Ectodermal cell (in vitro differentiated cells): Measurements from ENCODE around the gene RNASE12.
"Not testable (repeated sequence)": the region's sequence is repeated elsewhere in the genome, so short reads cannot be mapped to it uniquely, and the experiment has no call there.

Experiments used
- H3K27ac ChIP-seq: 2 replicates; pipeline ENCODE4 v1.7.0; 2013; ENCODE audit warnings: mild to moderate bottlenecking, low read depth, low read length; ENCODE audit not compliant: insufficient read depth, poor library complexity, severe bottlenecking
- H3K27me3 ChIP-seq: 2 replicates; pipeline ENCODE4 v1.7.0; 2013; ENCODE audit warnings: mild to moderate bottlenecking, low read length; ENCODE audit not compliant: insufficient read depth, control insufficient read depth, poor library complexity, severe bottlenecking
- H3K36me3 ChIP-seq: one replicate; pipeline ENCODE4 v1.7.0; 2013; ENCODE audit warnings: low read length; ENCODE audit not compliant: control insufficient read depth, insufficient read depth
- H3K4me1 ChIP-seq: one replicate; pipeline ENCODE4 v1.7.0; 2013; ENCODE audit warnings: low read length; ENCODE audit not compliant: control insufficient read depth, insufficient read depth
- H3K4me3 ChIP-seq: 2 replicates; pipeline ENCODE4 v1.7.0; 2013; ENCODE audit warnings: low read depth, low read length, control low read depth; ENCODE audit not compliant: insufficient read depth
- H3K9me3 ChIP-seq: 2 replicates; pipeline ENCODE4 v1.7.0; 2013; ENCODE audit warnings: mild to moderate bottlenecking, low read length, moderate library complexity; ENCODE audit not compliant: control insufficient read depth
- WGBS, 2 experiments: methylation state at CpG; one replicate each; pipeline ENCODE4 v1.1.7; 2013; ENCODE audit warnings: missing lambda C conversion rate in 2 of 2; 5-methylcytosine and 5-hydroxymethylcytosine counted together

RNASE12 gene

GRCh38 chr14:20580242-20580641 lies 10.9 kb downstream of the RNASE12 start:
- 80 to 90% methylated on average over 4 of the region's 4 CpGs for WGBS, 2 experiments
- H3K4me1 ChIP-seq: peaks cover 22% of the 10 kb centered on the region
- H3K27me3 ChIP-seq: no peaks in the 10 kb centered on the region
- no peak overlapping the region for H3K27ac ChIP-seq
- H3K4me3 ChIP-seq: no peak overlapping the region
- H3K36me3 ChIP-seq: no peaks in the 10 kb centered on the region
- H3K9me3 ChIP-seq: no peaks in the 10 kb centered on the region

GRCh38 chr14:20578784-20579502 lies 12.2 kb downstream of the RNASE12 start:
- Histone ChIP-seq H3K27me3 (no peaks in the 10 kb centered on the region), H3K27ac (no peak overlapping the region), H3K4me3 (no peak overlapping the region), H3K9me3 (no peaks in the 10 kb centered on the region), H3K4me1 (peaks cover 22% of the 10 kb centered on the region), H3K36me3 (no peaks in the 10 kb centered on the region)
- 83 to 84% methylated on average over 14 of the region's 14 CpGs for WGBS, 2 experiments

- H3K4me3 ChIP-seq: no peak overlapping the region
- no peaks in the 10 kb centered on the region for H3K27me3 ChIP-seq
- H3K9me3 ChIP-seq: no peaks in the 10 kb centered on the region
- 5 to 7% methylated on average over 3 of the region's 3 CpGs for WGBS, 2 experiments
- H3K27ac ChIP-seq: no peak overlapping the region
- peaks cover 22% of the 10 kb centered on the region for H3K4me1 ChIP-seq
- H3K36me3 ChIP-seq: no peaks in the 10 kb centered on the region
These were observed 12.9 kb downstream of the RNASE12 start for GRCh38 chr14:20578325-20578724.

- not testable (repeated sequence) for H3K36me3 ChIP-seq, H3K4me1 ChIP-seq, H3K4me3 ChIP-seq, H3K27me3 ChIP-seq, H3K9me3 ChIP-seq, H3K27ac ChIP-seq
- WGBS, 2 experiments: 83 to 86% methylated on average over 4 of the region's 4 CpGs
These were observed 18.7 kb downstream of the RNASE12 start for GRCh38 chr14:20572382-20572990.

- H3K27ac ChIP-seq, H3K4me3 ChIP-seq: not testable (repeated sequence)
These were observed 20.5 kb downstream of the RNASE12 start for GRCh38 chr14:20570720-20571119.

GRCh38 chr14:20569865-20570264 lies 21.3 kb downstream of the RNASE12 start:
- WGBS, 2 experiments: 89 to 92% methylated on average over 2 of the region's 2 CpGs
- not testable (repeated sequence) for H3K4me3 ChIP-seq, H3K4me1 ChIP-seq, H3K9me3 ChIP-seq, H3K36me3 ChIP-seq, H3K27ac ChIP-seq, H3K27me3 ChIP-seq

More at GRCh38 chr14:20570720-20571119, 20.5 kb downstream of the RNASE12 start:
- not testable (repeated sequence) for H3K4me1 ChIP-seq, H3K27me3 ChIP-seq, H3K9me3 ChIP-seq, H3K36me3 ChIP-seq
- 90 to 97% methylated on average over 1 of the region's 1 CpG for WGBS, 2 experiments

- no peaks in the 10 kb centered on the region for H3K4me1 ChIP-seq
- H3K27me3 ChIP-seq: no peaks in the 10 kb centered on the region
- peaks cover 3% of the 10 kb centered on the region for H3K9me3 ChIP-seq
- H3K36me3 ChIP-seq: no peaks in the 10 kb centered on the region
- H3K4me3 ChIP-seq: no peak overlapping the region
- H3K27ac ChIP-seq: no peak overlapping the region
These were observed 22.1 kb downstream of the RNASE12 start for GRCh38 chr14:20569066-20569465.

- H3K4me1 ChIP-seq: no peaks in the 10 kb centered on the region
- H3K9me3 ChIP-seq: peaks cover 3% of the 10 kb centered on the region
- H3K36me3 ChIP-seq: no peaks in the 10 kb centered on the region
- H3K4me3 ChIP-seq: no peak overlapping the region
- H3K27me3 ChIP-seq: no peaks in the 10 kb centered on the region
- no peak overlapping the region for H3K27ac ChIP-seq
- WGBS, 2 experiments: 95% methylated on average over 3 of the region's 3 CpGs
These were observed 22.8 kb downstream of the RNASE12 start for GRCh38 chr14:20568393-20568792.

GRCh38 chr14:20567199-20567598 lies 24.0 kb downstream of the RNASE12 start:
- 85 to 97% methylated on average over 1 of the region's 1 CpG for WGBS, 2 experiments
- H3K27me3 ChIP-seq, H3K27ac ChIP-seq, H3K4me1 ChIP-seq, H3K9me3 ChIP-seq, H3K36me3 ChIP-seq, H3K4me3 ChIP-seq: not testable (repeated sequence)

GRCh38 chr14:20564501-20564997 lies 26.6 kb downstream of the RNASE12 start:
- Histone ChIP-seq H3K4me1 (no peaks in the 10 kb centered on the region), H3K36me3 (no peaks in the 10 kb centered on the region), H3K9me3 (peaks cover 3% of the 10 kb centered on the region), H3K27ac (no peak overlapping the region), H3K4me3 (no peak overlapping the region), H3K27me3 (no peaks in the 10 kb centered on the region)
- 84 to 86% methylated on average over 2 of the region's 2 CpGs for WGBS, 2 experiments
